ENCODE results near the gene BIN2.

DNA sequence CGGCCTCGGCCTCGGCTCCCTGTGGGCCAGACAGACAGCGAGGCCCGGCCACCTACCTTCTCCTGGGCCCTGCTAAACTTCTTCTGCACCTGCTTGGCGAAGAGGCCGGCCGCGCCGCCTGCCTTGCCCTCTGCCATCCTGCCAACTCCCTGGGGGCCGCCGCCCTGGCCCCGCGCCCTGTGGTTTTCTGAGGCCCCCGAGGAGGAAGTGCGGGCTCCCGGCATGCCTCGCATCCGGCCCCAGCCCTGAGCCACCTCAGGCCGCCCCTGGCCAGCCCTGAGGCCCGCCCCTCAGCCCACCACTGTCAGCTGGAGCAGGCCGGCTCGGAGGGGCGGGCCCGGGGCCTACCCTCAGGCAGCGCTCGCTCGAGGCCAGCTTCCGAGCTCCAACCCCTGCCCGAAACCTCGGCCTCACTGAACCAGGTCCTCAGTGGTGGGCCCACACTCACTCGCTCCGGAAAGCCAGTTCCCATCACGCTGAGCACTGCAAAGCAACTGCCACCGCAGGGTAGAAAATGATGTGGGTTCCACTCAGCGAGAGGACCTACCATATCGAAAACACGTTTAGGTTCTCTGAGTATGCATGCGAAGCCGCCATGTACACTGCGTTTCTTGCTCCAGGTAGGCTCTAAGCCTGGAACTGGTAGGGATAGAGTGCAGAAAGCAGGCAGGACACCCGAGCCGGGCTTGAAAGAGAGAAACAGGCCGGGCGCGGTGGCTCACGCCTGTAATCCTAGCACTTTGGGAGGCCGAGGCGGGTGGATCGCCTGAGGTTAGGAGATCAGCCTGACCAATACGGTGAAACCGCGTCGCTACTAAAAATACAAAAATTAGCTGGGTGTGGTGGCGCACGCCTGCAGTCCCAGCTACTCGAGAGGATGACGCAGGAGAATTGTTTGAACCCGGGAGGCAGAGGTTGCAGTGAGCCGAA lies at the start of gene BIN2:
- TF ChIP-seq GATA3 (IDR thresholded peaks at IDR 0.05; ENCODE audit: low read depth, low read length) (no peak), GATA2 (IDR thresholded peaks at IDR 0.05; ENCODE audit: low read depth, low read length) (no peak)
